ENCODE measurements around the gene UQCRQ. TPM values are rescaled to one million over a fixed set of nuclear protein-coding genes. Genes with fewer than 3 reads are reported as not detected.

Gene UQCRQ
- total and polyA plus RNA-seq, 9 of the 15 experiments (the other 6 are each of a cell fraction or from before 2014, with no cell fraction given), result 235 to 2,421 (median 883) TPM

GRCh38 chr5:132829742-132830435, 36.6 kb upstream of the UQCRQ start (continued):
- TF ChIP-seq BRD9 (IDR thresholded peaks at IDR 0.05; ENCODE audit: low read depth, partially characterized antibody) (no peak), PHB (CRISPR knock-in tag; IDR thresholded peaks at IDR 0.05) (no peak; the same call in 1 of the 2 replicates), NFXL1 (CRISPR knock-in tag; IDR thresholded peaks at IDR 0.05) (no peak), ZC3H11A (IDR thresholded peaks at IDR 0.05; ENCODE audit: low read depth, low read length) (no peak), ZBTB7A (IDR thresholded peaks at IDR 0.05; ENCODE audit: borderline replicate concordance, control insufficient read depth, low read depth, low read length) (no peak; the same call in 1 of the 2 replicates), POLR2AphosphoS2 (IDR thresholded peaks at IDR 0.05; ENCODE audit: low read length) (no peak), AFF4 (CRISPR knock-in tag; IDR thresholded peaks at IDR 0.05) (peak; percentile 55; the same call in 1 of the 2 replicates), E2F3 (CRISPR knock-in tag; IDR thresholded peaks at IDR 0.05) (no peak), BDP1 (IDR thresholded peaks at IDR 0.05; ENCODE audit: insufficient read depth, insufficient read length) (no peak), BRD4 (IDR thresholded peaks at IDR 0.05) (no peak), MAX (CRISPR knock-in tag; IDR thresholded peaks at IDR 0.05) (peak; percentile 83), RBM22 (IDR thresholded peaks at IDR 0.05; ENCODE audit: low read depth, low read length, poor library complexity, severe bottlenecking) (peak; percentile 71), KAT7 (CRISPR knock-in tag; IDR thresholded peaks at IDR 0.05; ENCODE audit: borderline replicate concordance) (peak; percentile 89; the same call in 1 of the 2 replicates), PRPF4 (IDR thresholded peaks at IDR 0.05; ENCODE audit: insufficient read depth, low read depth, low read length, poor library complexity, severe bottlenecking) (no peak), ATF1 (CRISPR knock-in tag; IDR thresholded peaks at IDR 0.05) (no peak), ATF1 (tag; IDR thresholded peaks at IDR 0.05) (no peak), DMBX1 (CRISPR knock-in tag; IDR thresholded peaks at IDR 0.05; ENCODE audit: borderline replicate concordance) (no peak), TRIM24 (IDR thresholded peaks at IDR 0.05) (no peak), CEBPB (tag; IDR thresholded peaks at IDR 0.05) (no peak), SMAD2 (IDR thresholded peaks at IDR 0.05; ENCODE audit: low read depth, low read length) (no peak), CHD1 (IDR thresholded peaks at IDR 0.05; ENCODE audit: low read length) (no peak), HOXB6 (CRISPR knock-in tag; IDR thresholded peaks at IDR 0.05; ENCODE audit: borderline replicate concordance) (no peak), SP1 (CRISPR knock-in tag; IDR thresholded peaks at IDR 0.05) (no peak), SREBF1 (IDR thresholded peaks at IDR 0.05; ENCODE audit: borderline replicate concordance, low read depth, low read length) (no peak)
- TF ChIP-seq, protein P1, sequence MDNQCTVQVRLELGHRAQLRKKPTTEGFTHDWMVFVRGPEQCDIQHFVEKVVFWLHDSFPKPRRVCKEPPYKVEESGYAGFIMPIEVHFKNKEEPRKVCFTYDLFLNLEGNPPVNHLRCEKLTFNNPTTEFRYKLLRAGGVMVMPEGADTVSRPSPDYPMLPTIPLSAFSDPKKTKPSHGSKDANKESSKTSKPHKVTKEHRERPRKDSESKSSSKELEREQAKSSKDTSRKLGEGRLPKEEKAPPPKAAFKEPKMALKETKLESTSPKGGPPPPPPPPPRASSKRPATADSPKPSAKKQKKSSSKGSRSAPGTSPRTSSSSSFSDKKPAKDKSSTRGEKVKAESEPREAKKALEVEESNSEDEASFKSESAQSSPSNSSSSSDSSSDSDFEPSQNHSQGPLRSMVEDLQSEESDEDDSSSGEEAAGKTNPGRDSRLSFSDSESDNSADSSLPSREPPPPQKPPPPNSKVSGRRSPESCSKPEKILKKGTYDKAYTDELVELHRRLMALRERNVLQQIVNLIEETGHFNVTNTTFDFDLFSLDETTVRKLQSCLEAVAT (IDR thresholded peaks at IDR 0.05), result no peak
